SU-DHL-6 (cell line): ENCODE data around the gene ELMO1.

Source experiments
- H2AFZ ChIP-seq: fragments of 200-600 bp; sonication (generic); 2 replicates; pipeline ENCODE4 v1.6.1; 2014; ENCODE audit warnings: low read depth, mild to moderate bottlenecking, moderate library complexity, mixed read lengths, antibody characterized with exemption, low read length; ENCODE audit not compliant: severe bottlenecking
- H3F3A ChIP-seq: fragments of 200-600 bp; shearing (Covaris generic); 2 replicates; pipeline ENCODE4 v1.6.0; 2016; ENCODE audit warnings: antibody characterized with exemption, mild to moderate bottlenecking; ENCODE audit not compliant: insufficient read depth
- H3K27ac ChIP-seq: fragments of 200-600 bp; sonication (generic); 2 replicates; pipeline ENCODE4 v1.5.1; 2016; ENCODE audit warnings: low read depth, mild to moderate bottlenecking, low read length, moderate library complexity, mixed read lengths
- H3K27me3 ChIP-seq: fragments of 200-600 bp; sonication (generic), shearing (Covaris generic); 2 replicates; pipeline ENCODE4 v1.6.0; 2014; ENCODE audit warnings: mild to moderate bottlenecking, low read length
- H3K36me3 ChIP-seq: fragments of 200-600 bp; sonication (generic); 2 replicates; pipeline ENCODE4 v1.6.1; 2014; ENCODE audit warnings: mild to moderate bottlenecking, low read length, mixed read lengths
- H3K4me2 ChIP-seq: fragments of 300-600, 200-600 bp; shearing (Covaris generic), sonication (generic); 2 replicates; pipeline ENCODE4 v1.6.0; 2014; ENCODE audit warnings: low read length, low read depth, mild to moderate bottlenecking; ENCODE audit not compliant: poor library complexity, severe bottlenecking
- H3K4me3 ChIP-seq: fragments of 200-600 bp; sonication (generic); 2 replicates; pipeline ENCODE4 v1.5.1; 2014; ENCODE audit warnings: antibody characterized with exemption, low read length, mild to moderate bottlenecking, mixed read lengths; ENCODE audit not compliant: insufficient read depth, poor library complexity, severe bottlenecking
- H3K79me2 ChIP-seq: fragments of 200-600 bp; sonication (generic); 2 replicates; pipeline ENCODE4 v1.6.1; 2014; ENCODE audit warnings: mild to moderate bottlenecking, low read length, moderate library complexity; ENCODE audit not compliant: insufficient read depth
- H3K9ac ChIP-seq: fragments of 200-600 bp; sonication (generic); 2 replicates; pipeline ENCODE4 v1.7.0; 2014; ENCODE audit warnings: mild to moderate bottlenecking, low read length
- H3K9me2 ChIP-seq: fragments of 200-600 bp; sonication (generic); replicated peaks from 2 replicates; pipeline ENCODE4 v1.6.1; 2014; ENCODE audit warnings: low read length; ENCODE audit not compliant: insufficient read depth
- H3K9me3 ChIP-seq: fragments of 200-600 bp; sonication (generic); 2 replicates; pipeline ENCODE4 v1.6.1; 2014; ENCODE audit warnings: low read length, mixed read lengths; ENCODE audit not compliant: insufficient read depth
- H4K20me1 ChIP-seq: fragments of 200-600 bp; sonication (generic); 2 replicates; pipeline ENCODE4 v1.6.1; 2014; ENCODE audit warnings: low read depth, mild to moderate bottlenecking, antibody characterized with exemption, low read length, moderate library complexity, mixed read lengths
- CTCF ChIP-seq: fragments of 200-600 bp; sonication (generic); IDR thresholded peaks from one replicate; pipeline ENCODE4 v1.5.1; 2017; ENCODE audit warnings: antibody characterized with exemption, mild to moderate bottlenecking, low read length, moderate library complexity; ENCODE audit not compliant: insufficient read depth, poor library complexity, severe bottlenecking
- EZH2phosphoT487 ChIP-seq: fragments of 200-600 bp; sonication (generic), shearing (Covaris generic); conservative IDR thresholded peaks from 2 replicates; pipeline ENCODE4 v1.6.1; 2018; ENCODE audit warnings: mild to moderate bottlenecking, antibody characterized with exemption, low read length, moderate library complexity, mixed read lengths

ELMO1 gene

GRCh38 chr7:37256631-37257030 is 192.0 kb downstream of the ELMO1 start:
- Histone ChIP-seq H3K79me2 (peaks cover 10% of the 10 kb centered on the region; the same call in 1 of the 2 replicates), H4K20me1 (no peaks in the 10 kb centered on the region), H3K4me2 (no peak overlapping the region), H3K9ac (no peak overlapping the region), H3K9me2 (no peaks in the 10 kb centered on the region), H3K9me3 (no peaks in the 10 kb centered on the region), H3K27ac (no peak overlapping the region), H3K4me3 (no peak overlapping the region), H3K27me3 (no peaks in the 10 kb centered on the region), H2AFZ (no peak overlapping the region), H3F3A (no peaks in the 10 kb centered on the region), H3K36me3 (peaks cover 12% of the 10 kb centered on the region; the same call in 1 of the 2 replicates)
- TF ChIP-seq CTCF (no peak), EZH2phosphoT487 (no peak)

- H3K36me3 ChIP-seq: peaks cover 12% of the 10 kb centered on the region; the same call in 1 of the 2 replicates
- H3K4me3 ChIP-seq: no peak overlapping the region
- no peak overlapping the region for H3K4me2 ChIP-seq
- TF ChIP-seq CTCF (no peak), EZH2phosphoT487 (no peak)
- H3K27ac ChIP-seq: no peak overlapping the region
- peaks cover 17% of the 10 kb centered on the region; the same call in 1 of the 2 replicates for H3K79me2 ChIP-seq
- no peaks in the 10 kb centered on the region for H3F3A ChIP-seq
- no peak overlapping the region for H3K9ac ChIP-seq
- no peaks in the 10 kb centered on the region for H4K20me1 ChIP-seq
- H3K27me3 ChIP-seq: no peaks in the 10 kb centered on the region
- H3K9me2 ChIP-seq: no peaks in the 10 kb centered on the region
- no peak overlapping the region for H2AFZ ChIP-seq
- H3K9me3 ChIP-seq: no peaks in the 10 kb centered on the region
These were observed 193.2 kb downstream of the ELMO1 start for GRCh38 chr7:37255327-37255944.

GRCh38 chr7:37251222-37251621 is 197.4 kb downstream of the ELMO1 start:
- H3K27ac ChIP-seq: no peak overlapping the region
- no peaks in the 10 kb centered on the region for H3K9me3 ChIP-seq
- no peak overlapping the region for H3K9ac ChIP-seq
- H3K79me2 ChIP-seq: peaks cover 33% of the 10 kb centered on the region
- no peaks in the 10 kb centered on the region for H3K9me2 ChIP-seq
- no peak for TF ChIP-seq EZH2phosphoT487
- TF ChIP-seq CTCF: no peak
- H3K4me2 ChIP-seq: no peak overlapping the region
- H2AFZ ChIP-seq: no peak overlapping the region
- H4K20me1 ChIP-seq: no peaks in the 10 kb centered on the region
- no peaks in the 10 kb centered on the region for H3K27me3 ChIP-seq
- no peaks in the 10 kb centered on the region for H3F3A ChIP-seq
- peaks cover 12% of the 10 kb centered on the region; the same call in 1 of the 2 replicates for H3K36me3 ChIP-seq
- H3K4me3 ChIP-seq: no peak overlapping the region
